Transverse colon (tissue), 4 donors: ENCODE measurements around the gene C1orf210.

Source experiments
- CTCF ChIP-seq, 5 experiments: fragments of 200-600 bp in 3 of 5; fragments of 450-650 bp in 2 of 5; sonication (generic) in 3 of 5; IDR thresholded peaks; 1 replicate in 2 of 5; 2 replicates in 3 of 5; pipeline ENCODE4 v1.5.1; 2016 to 2017; ENCODE audit warnings: antibody characterized with exemption in 5 of 5, inconsistent platforms in 3 of 5, mild to moderate bottlenecking in 2 of 5, moderate library complexity in 1 of 5
- EP300 ChIP-seq: sonication (generic); formaldehyde crosslinking; IDR thresholded peaks from one replicate; pipeline ENCODE4 v1.6.1; 2017; ENCODE audit warnings: antibody characterized with exemption, low read depth
- POLR2A ChIP-seq: fragments of 450-650 bp; IDR thresholded peaks from one replicate; pipeline ENCODE4 v1.6.1; 2016; ENCODE audit warnings: antibody characterized with exemption, mild to moderate bottlenecking, moderate library complexity
- POLR2AphosphoS5 ChIP-seq, 3 donors: sonication (generic); formaldehyde crosslinking; IDR thresholded peaks; one replicate each; pipeline ENCODE4 v1.6.1; 2016; ENCODE audit warnings: antibody characterized with exemption in 3 of 3

- TF ChIP-seq EP300 (no peak), CTCF (IDR thresholded peaks at IDR 0.05) (no peak), POLR2AphosphoS5 (IDR thresholded peaks at IDR 0.05) (no peak), POLR2A (no peak)
These were observed 19.5 kb upstream of the C1orf210 start for GRCh38 chr1:43304771-43305300.
